CD4-positive, alpha-beta T cell treated with Interferon alpha-2 for 1 hour (primary cell): ENCODE data around the gene PCDHA7.
"Not testable (repeated sequence)": the region's sequence is repeated elsewhere in the genome, so short reads cannot be mapped to it uniquely, and the experiment has no call there.

Experiments used
- DNase-seq, 2 donors: peaks; one replicate each; pipeline ENCODE4 v3.0.0-alpha.2; 2020 to 2022

The PCDHA7 gene

DNA sequence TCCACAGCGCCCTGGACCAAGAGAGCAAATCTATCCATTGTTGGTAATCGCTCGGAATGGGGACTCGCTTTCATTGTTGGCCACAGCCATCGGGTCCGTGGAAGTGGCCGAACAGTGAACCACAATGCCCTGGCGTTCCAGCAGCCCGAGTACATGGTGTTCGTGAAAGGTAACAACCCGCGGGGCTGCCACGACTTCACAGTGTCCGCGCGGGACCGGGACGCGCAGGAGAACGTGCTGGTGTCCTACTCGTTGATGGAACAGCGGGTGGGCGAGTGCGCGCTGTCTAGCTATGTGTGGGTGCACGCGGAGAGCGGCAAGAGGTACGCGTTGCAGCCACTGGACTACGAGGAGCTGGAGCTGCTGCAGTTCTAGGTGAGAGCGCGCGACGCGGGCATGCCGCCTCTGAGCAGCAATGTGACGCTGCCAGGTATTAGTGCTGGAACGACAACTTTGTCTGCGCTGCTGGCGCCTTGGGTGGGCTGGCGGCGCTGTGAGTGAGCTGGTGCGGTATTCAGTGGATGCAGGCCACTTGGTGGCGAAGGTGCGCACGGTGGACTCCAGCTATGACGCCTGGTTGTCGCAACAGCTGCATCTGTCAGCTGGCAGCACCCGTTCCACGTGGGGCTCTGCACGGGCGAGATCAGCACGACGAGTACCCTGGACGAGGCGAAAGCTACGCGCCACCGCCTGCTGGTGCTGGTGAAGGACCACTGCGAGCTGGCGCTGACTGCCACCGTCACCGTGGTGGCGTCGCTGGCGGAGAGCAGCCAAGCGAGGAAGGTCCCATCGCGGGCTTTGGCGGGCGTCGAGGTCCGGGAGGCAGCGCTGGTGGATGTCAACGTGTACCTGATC is 28.6 kb downstream of the PCDHA7 start:
- no peak for DNase-seq

DNA sequence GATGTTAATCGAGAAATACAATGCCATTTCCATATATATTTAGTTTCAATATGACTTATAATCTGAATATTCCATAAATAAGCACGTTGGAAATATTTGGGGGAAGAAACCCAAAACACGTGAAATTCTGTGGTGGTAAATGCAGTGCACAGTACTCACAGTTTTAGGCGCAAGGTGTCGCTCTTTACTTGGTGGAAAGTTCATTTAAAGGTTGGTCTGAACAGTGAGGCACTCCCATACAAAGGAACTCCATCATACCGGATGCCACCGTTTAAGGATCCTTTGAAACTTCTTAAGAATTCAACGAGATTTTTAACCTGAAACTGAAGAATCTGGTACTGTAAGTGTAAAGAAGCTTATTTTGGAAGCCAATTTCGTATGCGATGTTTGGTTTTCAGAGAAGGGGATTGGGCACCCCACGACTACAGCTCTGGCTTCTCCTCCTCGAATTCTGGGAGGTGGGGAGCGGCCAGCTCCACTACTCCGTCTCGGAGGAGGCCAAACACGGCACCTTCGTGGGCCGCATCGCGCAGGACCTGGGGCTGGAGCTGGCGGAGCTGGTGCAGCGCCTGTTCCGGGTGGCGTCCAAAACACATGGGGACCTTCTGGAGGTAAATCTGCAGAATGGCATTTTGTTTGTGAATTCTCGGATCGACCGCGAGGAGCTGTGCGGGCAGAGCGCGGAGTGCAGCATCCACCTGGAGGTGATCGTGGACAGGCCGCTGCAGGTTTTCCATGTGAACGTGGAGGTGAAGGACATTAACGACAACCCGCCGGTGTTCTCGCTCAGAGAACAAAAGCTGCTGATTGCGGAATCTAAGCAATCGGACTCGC is 34.9 kb downstream of the PCDHA7 start, which contains the start of gene PCDHA11:
Gene PCDHA11 (plus strand): TSS at position 237 of the 834 bp plus-strand sequence. CDS start 147 bp downstream, at position 384.
- no peak for DNase-seq

DNA sequence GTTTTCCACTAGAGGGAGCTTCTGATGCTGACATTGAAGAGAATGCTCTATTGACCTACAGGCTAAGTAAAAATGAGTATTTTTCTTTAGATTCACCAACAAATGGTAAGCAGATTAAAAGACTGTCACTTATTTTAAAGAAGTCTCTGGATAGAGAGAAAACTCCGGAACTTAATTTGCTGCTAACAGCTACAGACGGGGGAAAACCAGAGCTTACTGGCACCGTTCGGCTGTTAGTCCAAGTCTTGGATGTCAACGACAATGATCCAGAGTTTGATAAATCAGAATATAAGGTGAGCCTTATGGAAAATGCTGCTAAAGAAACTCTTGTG is 35.5 kb downstream of the PCDHA7 start:
- no peak for DNase-seq

DNA sequence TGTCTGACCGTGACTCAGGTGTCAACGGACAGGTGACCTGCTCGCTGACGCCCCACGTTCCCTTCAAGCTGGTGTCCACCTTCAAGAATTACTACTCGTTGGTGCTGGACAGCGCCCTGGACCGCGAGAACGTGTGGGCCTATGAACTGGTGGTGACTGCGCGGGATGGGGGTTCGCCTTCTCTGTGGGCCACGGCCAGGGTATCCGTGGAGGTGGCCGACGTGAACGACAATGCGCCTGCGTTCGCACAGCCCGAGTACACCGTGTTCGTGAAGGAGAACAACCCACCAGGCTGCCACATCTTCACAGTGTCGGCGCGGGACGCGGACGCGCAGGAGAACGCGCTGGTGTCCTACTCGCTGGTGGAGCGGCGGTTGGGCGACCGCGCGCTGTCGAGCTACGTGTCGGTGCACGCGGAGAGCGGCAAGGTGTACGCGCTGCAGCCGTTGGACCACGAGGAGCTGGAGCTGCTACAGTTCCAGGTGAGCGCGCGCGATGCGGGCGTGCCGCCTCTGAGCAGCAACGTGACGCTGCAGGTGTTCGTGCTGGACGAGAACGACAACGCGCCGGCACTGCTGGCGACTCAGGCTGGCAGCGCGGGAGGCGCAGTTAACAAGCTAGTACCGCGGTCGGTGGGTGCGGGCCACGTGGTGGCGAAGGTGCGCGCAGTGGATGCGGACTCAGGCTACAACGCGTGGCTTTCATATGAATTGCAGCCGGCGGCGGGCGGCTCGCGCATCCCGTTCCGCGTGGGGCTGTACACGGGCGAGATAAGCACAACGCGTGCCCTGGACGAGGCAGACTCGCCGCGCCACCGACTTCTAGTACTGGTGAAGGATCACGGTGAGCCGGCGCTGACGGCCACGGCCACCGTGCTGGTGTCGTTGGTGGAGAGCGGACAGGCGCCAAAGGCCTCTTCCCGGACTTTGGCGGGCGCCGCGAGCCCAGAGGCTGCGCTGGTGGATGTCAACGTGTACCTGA is 36.4 kb downstream of the PCDHA7 start:
- DNase-seq, result no peak

DNA sequence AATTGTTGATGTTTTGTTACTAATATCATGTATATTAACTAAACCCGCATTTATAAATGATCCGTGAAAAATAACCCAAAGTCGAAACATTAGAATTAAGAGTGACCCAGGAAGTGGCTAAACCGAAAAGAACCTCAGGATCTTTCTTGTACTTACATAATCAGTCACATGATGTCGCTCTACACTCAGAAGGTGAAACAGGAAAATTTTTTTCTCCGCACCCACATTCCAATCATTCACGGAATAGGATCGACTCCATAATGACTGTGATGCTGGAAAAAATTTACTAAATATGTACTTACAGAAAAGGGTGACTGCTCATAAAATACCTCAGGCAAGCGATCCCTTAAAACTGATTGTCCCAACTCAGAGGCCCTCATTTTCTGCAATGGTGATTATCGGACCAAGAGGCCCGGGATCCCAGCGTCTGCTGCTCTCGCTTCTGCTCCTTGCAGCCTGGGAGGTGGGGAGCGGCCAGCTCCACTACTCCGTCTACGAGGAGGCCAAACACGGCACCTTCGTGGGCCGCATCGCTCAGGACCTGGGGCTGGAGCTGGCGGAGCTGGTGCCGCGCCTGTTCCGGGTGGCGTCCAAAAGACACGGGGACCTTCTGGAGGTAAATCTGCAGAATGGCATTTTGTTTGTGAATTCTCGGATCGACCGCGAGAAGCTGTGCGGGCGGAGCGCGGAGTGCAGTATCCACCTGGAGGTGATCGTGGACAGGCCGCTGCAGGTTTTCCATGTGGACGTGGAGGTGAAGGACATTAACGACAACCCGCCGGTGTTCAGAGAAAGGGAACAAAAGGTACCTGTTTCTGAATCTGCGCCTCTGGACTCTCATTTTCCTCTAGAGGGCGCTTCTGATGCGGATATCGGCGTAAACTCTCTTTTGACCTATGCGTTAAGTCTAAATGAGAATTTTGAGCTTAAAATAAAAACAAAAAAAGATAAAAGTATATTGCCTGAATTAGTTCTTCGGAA is 41.3 kb downstream of the PCDHA7 start, which contains the start of gene PCDHA12:
Gene PCDHA12 (plus strand): TSS at position 224 of the 981 bp plus-strand sequence. CDS start 165 bp downstream, at position 389.
- no peak for DNase-seq

DNA sequence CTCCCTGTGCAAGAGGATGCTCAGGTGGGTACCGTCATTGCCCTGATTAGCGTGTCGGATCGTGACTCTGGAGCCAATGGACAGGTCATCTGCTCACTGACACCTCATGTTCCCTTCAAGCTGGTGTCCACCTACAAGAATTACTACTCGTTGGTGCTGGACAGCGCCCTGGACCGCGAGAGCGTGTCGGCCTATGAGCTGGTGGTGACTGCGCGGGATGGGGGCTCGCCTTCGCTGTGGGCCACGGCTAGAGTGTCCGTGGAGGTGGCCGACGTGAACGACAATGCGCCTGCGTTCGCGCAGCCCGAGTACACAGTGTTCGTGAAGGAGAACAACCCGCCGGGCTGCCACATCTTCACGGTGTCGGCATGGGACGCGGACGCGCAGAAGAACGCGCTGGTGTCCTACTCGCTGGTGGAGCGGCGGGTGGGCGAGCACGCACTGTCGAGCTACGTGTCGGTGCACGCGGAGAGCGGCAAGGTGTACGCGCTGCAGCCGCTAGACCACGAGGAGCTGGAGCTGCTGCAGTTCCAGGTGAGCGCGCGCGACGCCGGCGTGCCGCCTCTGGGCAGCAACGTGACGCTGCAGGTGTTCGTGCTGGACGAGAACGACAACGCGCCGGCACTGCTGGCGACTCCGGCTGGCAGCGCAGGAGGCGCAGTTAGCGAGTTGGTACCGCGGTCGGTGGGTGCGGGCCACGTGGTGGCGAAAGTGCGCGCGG is 42.6 kb downstream of the PCDHA7 start:
- DNase-seq, result not testable (repeated sequence)

DNA sequence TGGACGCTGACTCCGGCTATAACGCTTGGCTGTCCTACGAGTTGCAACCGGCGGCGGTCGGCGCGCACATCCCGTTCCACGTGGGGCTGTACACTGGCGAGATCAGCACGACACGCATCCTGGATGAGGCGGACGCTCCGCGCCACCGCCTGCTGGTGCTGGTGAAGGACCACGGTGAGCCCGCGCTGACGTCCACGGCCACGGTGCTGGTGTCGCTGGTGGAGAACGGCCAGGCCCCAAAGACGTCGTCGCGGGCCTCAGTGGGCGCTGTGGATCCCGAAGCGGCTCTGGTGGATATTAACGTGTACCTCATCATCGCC is 43.2 kb downstream of the PCDHA7 start:
- no peak for DNase-seq

DNA sequence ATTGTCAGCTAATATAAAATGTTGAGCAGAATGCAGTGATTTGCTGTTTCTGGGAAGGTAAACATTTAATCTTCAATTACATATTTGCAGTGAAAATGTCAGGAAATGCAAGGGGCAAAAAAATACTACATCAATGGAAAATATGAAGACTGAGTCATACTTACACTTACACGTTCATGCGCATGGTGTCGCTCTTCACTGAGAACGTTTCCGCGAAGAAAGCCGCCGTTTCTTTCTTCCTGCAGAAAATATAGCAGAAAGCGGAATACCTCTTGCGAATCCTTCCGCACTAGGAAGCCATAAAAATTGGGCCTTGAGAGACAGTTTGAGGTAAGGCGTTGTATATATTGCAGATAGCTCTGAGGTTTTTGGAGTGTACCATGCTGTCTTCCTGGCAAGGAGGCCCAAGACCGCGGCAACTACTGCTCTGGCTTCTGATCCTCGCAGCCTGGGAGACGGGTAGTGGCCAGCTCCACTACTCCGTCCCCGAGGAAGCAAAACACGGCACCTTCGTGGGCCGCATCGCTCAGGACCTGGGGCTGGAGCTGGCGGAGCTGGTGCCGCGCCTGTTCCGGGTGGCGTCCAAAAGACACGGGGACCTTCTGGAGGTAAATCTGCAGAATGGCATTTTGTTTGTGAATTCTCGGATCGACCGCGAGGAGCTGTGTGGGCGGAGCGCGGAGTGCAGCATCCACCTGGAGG is 48.0 kb downstream of the PCDHA7 start, which contains the start of gene PCDHA13:
Gene PCDHA13 (plus strand): TSS at position 236 of the 702 bp plus-strand sequence. CDS start 145 bp downstream, at position 381.
- no peak for DNase-seq

DNA sequence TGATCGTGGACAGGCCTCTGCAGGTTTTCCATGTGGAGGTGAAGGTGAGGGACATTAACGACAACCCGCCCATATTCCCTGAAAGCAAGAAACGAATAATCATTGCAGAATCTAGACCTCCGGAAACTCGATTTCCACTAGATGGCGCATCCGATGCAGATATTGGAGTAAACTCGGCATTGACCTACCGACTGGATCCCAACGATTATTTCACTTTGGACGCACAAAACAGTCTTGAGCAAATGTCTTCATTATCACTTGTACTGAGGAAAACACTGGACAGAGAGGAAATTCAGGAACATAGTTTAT is 48.5 kb downstream of the PCDHA7 start:
- no peak for DNase-seq

DNA sequence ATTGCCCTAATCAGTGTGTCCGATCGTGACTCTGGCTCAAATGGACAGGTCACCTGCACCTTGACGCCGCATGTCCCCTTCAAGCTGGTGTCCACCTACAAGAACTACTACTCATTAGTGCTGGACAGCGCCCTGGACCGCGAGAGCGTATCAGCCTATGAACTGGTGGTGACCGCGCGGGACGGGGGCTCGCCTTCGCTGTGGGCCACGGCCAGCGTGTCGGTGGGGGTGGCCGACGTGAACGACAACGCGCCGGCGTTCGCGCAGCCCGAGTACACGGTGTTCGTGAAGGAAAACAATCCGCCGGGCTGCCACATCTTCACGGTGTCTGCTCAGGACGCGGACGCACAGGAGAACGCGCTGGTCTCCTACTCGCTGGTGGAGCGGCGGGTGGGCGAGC is 49.3 kb downstream of the PCDHA7 start:
- DNase-seq, result no peak

DNA sequence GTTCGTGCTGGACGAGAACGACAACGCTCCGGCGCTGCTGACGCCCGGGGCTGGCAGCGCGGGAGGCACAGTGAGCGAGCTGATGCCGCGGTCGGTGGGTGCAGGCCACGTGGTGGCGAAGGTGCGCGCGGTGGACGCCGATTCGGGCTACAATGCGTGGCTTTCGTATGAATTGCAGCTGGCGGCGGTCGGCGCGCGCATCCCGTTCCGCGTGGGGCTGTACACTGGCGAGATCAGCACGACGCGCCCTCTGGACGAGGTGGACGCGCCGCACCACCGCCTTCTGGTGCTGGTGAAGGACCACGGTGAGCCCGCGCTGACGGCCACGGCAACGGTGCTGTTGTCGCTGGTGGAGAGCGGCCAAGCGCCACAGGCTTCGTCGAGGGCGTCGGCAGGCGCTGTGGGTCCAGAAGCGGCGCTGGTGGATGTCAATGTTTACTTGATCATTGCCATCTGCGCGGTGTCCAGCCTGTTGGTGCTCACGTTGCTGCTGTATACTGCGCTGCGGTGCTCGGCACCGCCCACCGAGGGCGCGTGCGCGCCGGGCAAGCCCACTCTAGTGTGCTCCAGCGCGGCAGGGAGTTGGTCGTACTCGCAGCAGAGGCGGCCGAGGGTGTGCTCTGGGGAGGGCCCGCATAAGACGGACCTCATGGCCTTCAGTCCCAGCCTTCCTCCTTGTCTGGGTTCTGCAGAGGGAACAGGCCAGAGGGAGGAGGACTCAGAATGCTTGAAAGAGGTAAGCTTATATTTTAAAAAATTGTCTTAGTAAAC is 50.0 kb downstream of the PCDHA7 start:
- DNase-seq, result no peak
